Activated T-cell treated with anti-CD3 and anti-CD28 coated beads, Interleukin-2, amount 50 U/mL, for 4 hours (primary cell): Measurements from ENCODE around the gene BLZF1. TPM values are rescaled to one million over a fixed set of nuclear protein-coding genes. Genes with fewer than 3 reads are reported as not detected.
A peak's percentile ranks its signal among the peaks of the same experiment; 100 is the strongest.
"Not testable (repeated sequence)": the region's sequence is repeated elsewhere in the genome, so short reads cannot be mapped to it uniquely, and the experiment has no call there.

ENCODE experiments used
- ATAC-seq, 2 donors: fragments of 200-7000 bp; cut with Tn5 transposase; one replicate each; pipeline ENCODE4 v1.10.0; 2021
- DNase-seq: peaks from one replicate; pipeline ENCODE4 v3.0.0-alpha.2; 2020
- H3K27me3 Mint-ChIP-seq: one replicate; pipeline ENCODE4 v1.8.0; 2021; ENCODE audit warnings: low read depth, mixed read lengths
- H3K36me3 Mint-ChIP-seq: one replicate; pipeline ENCODE4 v1.8.0; 2022; ENCODE audit warnings: mixed read lengths; ENCODE audit not compliant: insufficient read depth
- H3K4me1 Mint-ChIP-seq: one replicate; pipeline ENCODE4 v1.8.0; 2021; ENCODE audit warnings: low read depth, mixed read lengths
- H3K4me3 Mint-ChIP-seq: one replicate; pipeline ENCODE4 v1.8.0; 2021; ENCODE audit warnings: mild to moderate bottlenecking, moderate library complexity, mixed read lengths
- H3K9me3 Mint-ChIP-seq: one replicate; pipeline ENCODE4 v1.8.0; 2021; ENCODE audit warnings: mixed read lengths
- total RNA-seq, 3 donors: library from RNA; stranded (reverse); gene quantifications; one replicate each; pipeline ENCODE4 v1.2.1, GENCODE V29; 2021

The BLZF1 gene
- total RNA-seq, 3 donors from 2014 or later: 7.2 to 11.2 (median 10.9) TPM

- no peaks in the 10 kb centered on the region for H3K9me3 Mint-ChIP-seq
- no peak for DNase-seq
- ATAC-seq: no peak
- H3K4me1 Mint-ChIP-seq: no peaks in the 10 kb centered on the region
- no peaks in the 10 kb centered on the region for H3K27me3 Mint-ChIP-seq
- no peak overlapping the region for H3K4me3 Mint-ChIP-seq
- peaks cover 36% of the 10 kb centered on the region for H3K36me3 Mint-ChIP-seq
Measured at GRCh38 chr1:169383449-169383848, 15.5 kb downstream of the BLZF1 start.

DNA sequence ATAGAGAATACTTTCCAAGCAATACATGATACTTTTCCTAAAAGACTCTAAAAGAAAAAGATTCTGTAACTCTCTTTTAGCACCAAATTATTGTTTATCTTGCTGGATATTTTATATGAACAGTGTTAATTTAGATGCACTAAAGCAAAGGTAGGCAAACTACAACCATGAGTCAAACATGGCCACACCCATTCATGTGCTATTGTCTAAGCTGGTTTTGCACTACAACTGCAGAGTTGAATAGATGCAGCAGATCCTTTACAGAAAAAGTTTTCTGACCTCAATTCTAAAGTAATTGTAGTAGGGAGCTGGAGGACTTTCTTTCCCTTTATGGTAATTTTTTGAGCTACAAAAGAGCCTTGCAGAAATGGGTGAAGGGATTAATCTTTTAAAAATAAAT, 19.4 kb downstream of the BLZF1 start:
- H3K9me3 Mint-ChIP-seq: no peaks in the 10 kb centered on the region
- DNase-seq (no peak), ATAC-seq (no peak)
- H3K4me1 Mint-ChIP-seq: peaks cover 2% of the 10 kb centered on the region
- H3K4me3 Mint-ChIP-seq: no peak overlapping the region
- peaks cover 34% of the 10 kb centered on the region for H3K36me3 Mint-ChIP-seq
- no peaks in the 10 kb centered on the region for H3K27me3 Mint-ChIP-seq

DNA sequence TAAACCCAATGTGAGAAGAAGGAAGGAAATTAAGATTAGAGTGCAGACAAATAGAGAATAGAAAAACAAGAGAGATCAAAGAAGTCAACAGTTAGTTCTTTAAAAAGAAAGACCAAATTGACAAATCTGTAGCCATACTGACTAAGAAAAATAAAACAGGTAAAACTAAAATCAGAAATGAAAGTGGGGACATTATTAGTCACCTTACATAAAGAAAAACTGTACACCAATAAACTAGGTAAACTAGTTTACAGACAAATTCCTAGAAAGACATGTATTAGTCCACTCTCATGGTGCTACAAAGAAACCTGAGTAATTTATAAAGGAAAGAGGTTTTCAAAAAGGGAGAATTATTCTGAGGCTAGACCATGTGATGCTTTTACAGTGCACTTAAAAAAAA, 22.3 kb downstream of the BLZF1 start:
- Mint-ChIP-seq H3K27me3 (no peaks in the 10 kb centered on the region), H3K4me1 (peaks cover 2% of the 10 kb centered on the region), H3K4me3 (no peak overlapping the region), H3K9me3 (no peaks in the 10 kb centered on the region), H3K36me3 (peaks cover 42% of the 10 kb centered on the region)
- DNase-seq (no peak), ATAC-seq (peak; percentile 84 to 87)

- Mint-ChIP-seq H3K27me3 (no peaks in the 10 kb centered on the region), H3K4me3 (no peak overlapping the region), H3K4me1 (peaks cover 2% of the 10 kb centered on the region), H3K36me3 (peaks cover 48% of the 10 kb centered on the region), H3K9me3 (no peaks in the 10 kb centered on the region)
- ATAC-seq: no peak
- no peak for DNase-seq
Measured at GRCh38 chr1:169392406-169392805, 24.4 kb downstream of the BLZF1 start.

DNA sequence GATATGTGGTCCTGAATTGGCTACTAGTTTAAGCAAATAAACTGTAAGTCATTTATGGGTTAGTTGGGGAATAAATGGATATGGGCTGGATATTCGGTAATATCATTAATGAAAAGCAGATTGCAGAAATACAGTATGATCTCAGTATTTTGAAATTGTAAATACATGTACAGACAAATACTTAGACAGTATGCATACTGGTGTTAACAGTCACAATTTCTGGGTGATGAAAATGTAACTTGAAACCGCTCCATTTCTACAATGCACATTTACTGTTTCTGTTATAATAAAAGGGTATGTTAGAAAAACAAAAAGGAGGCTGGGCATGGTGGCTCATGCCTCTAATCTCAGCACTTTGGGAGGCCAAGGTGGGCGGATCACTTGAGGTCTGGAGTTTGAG, 28.0 kb downstream of the BLZF1 start:
- H3K4me1 Mint-ChIP-seq: no peaks in the 10 kb centered on the region
- H3K9me3 Mint-ChIP-seq: peaks cover 7% of the 10 kb centered on the region
- no peak for ATAC-seq
- no peaks in the 10 kb centered on the region for H3K27me3 Mint-ChIP-seq
- no peak overlapping the region for H3K4me3 Mint-ChIP-seq
- no peak for DNase-seq
- peaks cover 32% of the 10 kb centered on the region for H3K36me3 Mint-ChIP-seq

- not testable (repeated sequence) for DNase-seq, H3K4me3 Mint-ChIP-seq, H3K4me1 Mint-ChIP-seq, H3K27me3 Mint-ChIP-seq, ATAC-seq
- H3K36me3 Mint-ChIP-seq: peaks cover 11% of the 10 kb centered on the region
- H3K9me3 Mint-ChIP-seq: peaks cover 39% of the 10 kb centered on the region
Measured at GRCh38 chr1:169402578-169402977, 34.6 kb downstream of the BLZF1 start.

GRCh38 chr1:169408340-169408739, 40.3 kb downstream of the BLZF1 start:
- not testable (repeated sequence) for H3K4me1 Mint-ChIP-seq, ATAC-seq, DNase-seq, H3K36me3 Mint-ChIP-seq, H3K27me3 Mint-ChIP-seq, H3K4me3 Mint-ChIP-seq
- H3K9me3 Mint-ChIP-seq: peaks cover 49% of the 10 kb centered on the region

GRCh38 chr1:169414952-169415351, 47.0 kb downstream of the BLZF1 start:
- H3K9me3 Mint-ChIP-seq: peaks cover 25% of the 10 kb centered on the region
- no peak for ATAC-seq
- H3K4me3 Mint-ChIP-seq: no peak overlapping the region
- no peak for DNase-seq
- H3K27me3 Mint-ChIP-seq: peaks cover 3% of the 10 kb centered on the region
- H3K36me3 Mint-ChIP-seq: no peaks in the 10 kb centered on the region
- no peaks in the 10 kb centered on the region for H3K4me1 Mint-ChIP-seq

DNA sequence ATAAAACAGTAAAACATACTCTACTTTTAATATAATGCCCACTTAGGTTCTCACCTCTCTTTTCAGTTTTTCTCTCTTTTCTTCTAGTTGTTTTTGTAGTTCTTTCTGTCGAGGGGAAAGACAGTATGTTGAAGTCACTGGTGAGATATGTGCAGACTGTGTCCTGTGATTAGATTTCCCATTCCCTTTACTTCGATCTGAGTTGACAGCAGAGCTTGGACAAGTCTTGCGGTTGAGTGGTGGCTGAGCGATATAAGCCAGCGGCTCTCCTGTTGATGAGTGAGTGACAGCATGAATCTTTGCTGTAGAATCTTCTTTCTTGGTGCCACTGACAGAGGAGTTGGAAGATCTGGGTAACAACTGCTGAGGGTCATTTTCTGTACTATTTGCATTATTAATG, 53.3 kb downstream of the BLZF1 start:
- Mint-ChIP-seq H3K36me3 (no peaks in the 10 kb centered on the region), H3K4me3 (no peak overlapping the region), H3K9me3 (no peaks in the 10 kb centered on the region), H3K27me3 (peaks cover 30% of the 10 kb centered on the region), H3K4me1 (no peaks in the 10 kb centered on the region)
- DNase-seq (no peak), ATAC-seq (no peak)

DNA sequence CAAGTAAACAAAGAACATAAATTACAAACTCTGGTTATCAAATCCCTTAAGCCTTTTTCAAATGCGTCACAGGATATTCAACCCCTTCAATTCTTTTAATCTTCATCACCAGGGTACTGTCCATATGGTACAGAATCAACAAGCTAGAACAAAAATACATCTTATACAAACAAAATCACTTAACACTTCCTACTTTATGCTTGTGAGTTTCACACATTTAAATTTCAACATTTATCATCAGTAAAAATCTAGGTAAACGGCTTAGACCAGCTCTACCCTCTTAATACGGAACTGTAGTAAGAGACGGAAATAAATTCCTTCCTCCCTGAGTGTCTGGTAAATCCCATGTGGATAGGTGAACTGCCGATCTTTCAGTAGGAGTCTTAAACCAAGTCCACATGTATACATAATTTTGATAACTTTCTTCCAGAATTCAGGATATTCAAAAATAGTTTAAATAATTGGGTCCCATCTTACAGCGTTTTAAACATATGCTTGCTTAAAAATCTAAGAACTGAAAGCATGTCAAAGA, 58.2 kb downstream of the BLZF1 start:
- DNase-seq: no peak
- H3K9me3 Mint-ChIP-seq: no peaks in the 10 kb centered on the region
- H3K36me3 Mint-ChIP-seq: no peaks in the 10 kb centered on the region
- peaks cover 74% of the 10 kb centered on the region for H3K27me3 Mint-ChIP-seq
- H3K4me3 Mint-ChIP-seq: no peak overlapping the region
- H3K4me1 Mint-ChIP-seq: peaks cover 5% of the 10 kb centered on the region
- no peak for ATAC-seq

- H3K4me1 Mint-ChIP-seq: peaks cover 5% of the 10 kb centered on the region
- ATAC-seq (peak; percentile 95 to 99), DNase-seq (peak; percentile 36)
- H3K9me3 Mint-ChIP-seq: peaks cover 4% of the 10 kb centered on the region
- peak within 1 kb of the TSS; percentile 86 for H3K4me3 Mint-ChIP-seq
- peaks cover 79% of the 10 kb centered on the region for H3K27me3 Mint-ChIP-seq
- no peaks in the 10 kb centered on the region for H3K36me3 Mint-ChIP-seq
Measured at GRCh38 chr1:169427081-169427641, 59.2 kb downstream of the BLZF1 start, which contains the start of gene CCDC181. Gene CCDC181, minus strand, starts transcription at chr1:169427474. Its CDS starts 2,547 bp downstream, at chr1:169424927.

Other genes with a start within 250 kb of the BLZF1 start
- 10 to 100 TPM in 2 of 3 donors, 1 to 10 TPM in 1; 9.0 to 18.5 (median 11.7) TPM for gene NME7, start 398 bp upstream of the BLZF1 start, total RNA-seq
- under 1 TPM; 0.16 to 0.43 (median 0.16) TPM for gene CCDC181, start 59.3 kb downstream of the BLZF1 start, total RNA-seq
- gene SLC19A2, start 117.7 kb downstream of the BLZF1 start, total RNA-seq: 10 to 100 TPM in 2 of 3 donors, 1 to 10 TPM in 1; 9.1 to 13.5 (median 12.0) TPM
- 100 to 1,000 TPM in 2 of 3 donors, 10 to 100 TPM in 1; 69.1 to 151 (median 149) TPM for gene F5, start 218.3 kb downstream of the BLZF1 start, total RNA-seq